ENCODE data around the gene IRS1.

Gene IRS1

DNA sequence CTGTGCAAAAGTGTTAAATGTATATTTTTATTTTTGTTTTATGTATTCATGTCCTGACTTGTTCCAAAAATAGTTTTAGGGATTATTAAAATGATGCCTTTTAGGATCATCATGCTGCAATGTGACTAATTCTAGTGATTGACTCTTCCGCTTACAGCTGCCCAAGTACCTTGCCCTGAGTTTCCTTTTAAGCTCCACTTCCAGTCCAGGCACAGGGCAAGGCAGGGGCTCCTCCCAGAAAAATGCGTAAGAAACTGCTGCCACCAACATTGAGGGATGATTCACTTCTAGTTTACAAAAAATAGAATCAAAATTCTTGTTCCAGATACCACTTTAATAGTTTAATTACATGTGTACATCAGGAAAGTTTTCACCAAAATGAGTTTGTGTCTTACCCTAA lies 116.4 kb downstream of the IRS1 start:
- DNase-seq, result no peak
